Measurements from ENCODE around the gene PMVK.

PMVK gene

DNA sequence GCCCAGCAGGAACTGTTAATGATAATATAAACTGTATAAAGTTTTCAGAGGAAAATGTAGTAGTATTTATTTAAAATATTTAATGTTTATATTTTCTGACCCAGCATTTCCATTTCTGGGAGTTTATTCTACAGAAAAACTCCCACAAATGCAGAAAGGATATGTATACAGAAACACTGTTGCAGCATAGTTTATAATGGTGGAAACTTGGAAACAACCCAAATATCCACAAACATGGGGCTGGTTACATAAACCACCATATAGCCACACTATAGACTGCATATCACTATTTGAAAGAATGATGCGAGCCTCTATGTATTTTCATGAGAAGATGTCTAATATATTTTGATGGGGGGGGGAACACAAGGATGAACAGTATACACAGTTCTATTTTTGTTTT, 34.9 kb downstream of the PMVK start:
- TF ChIP-seq, protein P1, sequence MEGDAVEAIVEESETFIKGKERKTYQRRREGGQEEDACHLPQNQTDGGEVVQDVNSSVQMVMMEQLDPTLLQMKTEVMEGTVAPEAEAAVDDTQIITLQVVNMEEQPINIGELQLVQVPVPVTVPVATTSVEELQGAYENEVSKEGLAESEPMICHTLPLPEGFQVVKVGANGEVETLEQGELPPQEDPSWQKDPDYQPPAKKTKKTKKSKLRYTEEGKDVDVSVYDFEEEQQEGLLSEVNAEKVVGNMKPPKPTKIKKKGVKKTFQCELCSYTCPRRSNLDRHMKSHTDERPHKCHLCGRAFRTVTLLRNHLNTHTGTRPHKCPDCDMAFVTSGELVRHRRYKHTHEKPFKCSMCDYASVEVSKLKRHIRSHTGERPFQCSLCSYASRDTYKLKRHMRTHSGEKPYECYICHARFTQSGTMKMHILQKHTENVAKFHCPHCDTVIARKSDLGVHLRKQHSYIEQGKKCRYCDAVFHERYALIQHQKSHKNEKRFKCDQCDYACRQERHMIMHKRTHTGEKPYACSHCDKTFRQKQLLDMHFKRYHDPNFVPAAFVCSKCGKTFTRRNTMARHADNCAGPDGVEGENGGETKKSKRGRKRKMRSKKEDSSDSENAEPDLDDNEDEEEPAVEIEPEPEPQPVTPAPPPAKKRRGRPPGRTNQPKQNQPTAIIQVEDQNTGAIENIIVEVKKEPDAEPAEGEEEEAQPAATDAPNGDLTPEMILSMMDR (IDR thresholded peaks at IDR 0.05): no peak
- Histone ChIP-seq H3K4me3 (no peak overlapping the region), H3K27ac (no peak overlapping the region)
- DNase-seq (ENCODE audit: low spot score): no peak

DNA sequence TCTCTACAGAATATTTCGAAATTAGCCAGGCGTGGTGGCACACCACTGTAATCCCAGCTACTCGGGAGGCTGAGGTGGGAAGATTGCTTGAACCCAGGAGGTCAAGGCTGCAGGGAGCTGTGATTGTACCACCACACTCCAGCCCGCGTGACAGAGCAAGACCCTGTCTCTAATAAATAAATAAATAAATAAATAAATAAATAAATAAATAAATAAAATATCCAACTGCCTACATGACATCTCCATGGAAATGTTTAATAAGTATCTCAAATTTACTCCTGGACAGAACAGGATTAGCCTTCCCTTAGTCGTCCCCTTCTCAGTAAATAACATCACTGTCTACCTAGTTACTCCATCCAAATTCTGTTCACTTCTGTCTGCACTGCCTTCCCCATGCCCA, 37.5 kb downstream of the PMVK start:
- Histone ChIP-seq H3K4me3 (no peak overlapping the region), H3K27ac (no peak overlapping the region)
- TF ChIP-seq, protein P1 (IDR thresholded peaks at IDR 0.05): no peak

GRCh38 chr1:154896771-154897286, 39.7 kb downstream of the PMVK start:
- no peak overlapping the region for H3K27ac ChIP-seq
- H3K4me3 ChIP-seq: no peak overlapping the region
- no peak for DNase-seq (ENCODE audit: low spot score)
- TF ChIP-seq, protein P1 (IDR thresholded peaks at IDR 0.05): no peak

More for the DNA sequence above, 37.5 kb downstream of the PMVK start:
- DNase-seq (ENCODE audit: low spot score): no peak

GRCh38 chr1:154895798-154896197, 40.7 kb downstream of the PMVK start:
- Histone ChIP-seq H3K4me3 (no peak overlapping the region), H3K27ac (no peak overlapping the region)
- DNase-seq (ENCODE audit: low spot score): no peak
- TF ChIP-seq, protein P1 (IDR thresholded peaks at IDR 0.05): no peak

DNA sequence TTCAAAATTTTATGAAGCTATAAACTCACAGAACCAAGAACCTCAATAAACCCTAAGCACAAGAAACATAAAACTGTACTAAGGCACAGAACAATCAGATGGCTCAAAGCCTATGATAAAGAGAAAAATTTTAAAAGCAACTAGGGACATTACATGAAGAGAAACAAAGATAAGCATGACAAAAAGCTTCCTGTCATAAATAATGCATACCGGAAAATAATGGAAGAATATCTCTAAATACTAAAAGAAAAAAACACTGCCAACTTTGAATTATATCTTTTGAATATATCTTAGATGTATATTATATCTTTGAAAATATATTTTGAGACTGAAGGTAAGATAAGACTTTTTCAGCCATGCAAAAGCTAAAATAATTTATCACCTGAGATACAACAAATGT, 45.1 kb downstream of the PMVK start:
- H3K4me3 ChIP-seq: no peak overlapping the region
- DNase-seq (ENCODE audit: low spot score): no peak

GRCh38 chr1:154888757-154889156, 47.8 kb downstream of the PMVK start:
- no peak for DNase-seq (ENCODE audit: low spot score)
- TF ChIP-seq, protein P1 (IDR thresholded peaks at IDR 0.05): no peak

More for the DNA sequence above, 45.1 kb downstream of the PMVK start:
- TF ChIP-seq, protein P1 (IDR thresholded peaks at IDR 0.05): no peak
- no peak overlapping the region for H3K27ac ChIP-seq

GRCh38 chr1:154886281-154887015, 50.1 kb downstream of the PMVK start:
- Histone ChIP-seq H3K4me3 (no peak overlapping the region), H3K27ac (no peak overlapping the region)
- TF ChIP-seq, protein P1 (IDR thresholded peaks at IDR 0.05): no peak
- DNase-seq (ENCODE audit: low spot score): no peak

More at GRCh38 chr1:154888757-154889156, 47.8 kb downstream of the PMVK start:
- no peak overlapping the region for H3K4me3 ChIP-seq
- no peak overlapping the region for H3K27ac ChIP-seq

Data from coronary artery (tissue), 2 donors.